Esophagus (tissue), 2 donors: ENCODE data around the gene G6PC1. TPM values are rescaled to one million over a fixed set of nuclear protein-coding genes. Genes with fewer than 3 reads are reported as not detected.
A peak's percentile ranks its signal among the peaks of the same experiment; 100 is the strongest.
"Not testable (repeated sequence)": the region's sequence is repeated elsewhere in the genome, so short reads cannot be mapped to it uniquely, and the experiment has no call there.

ENCODE experiments used
- H3K27ac ChIP-seq, 2 donors: one replicate each; pipeline ENCODE4 v1.5.1; 2013; ENCODE audit warnings: low read depth in 2 of 2, mild to moderate bottlenecking in 2 of 2, inconsistent platforms in 1 of 2, low read length in 1 of 2, moderate library complexity in 1 of 2
- H3K27me3 ChIP-seq, 2 donors: one replicate each; pipeline ENCODE4 v1.6.1; 2013; ENCODE audit warnings: low read length in 2 of 2, control low read depth in 1 of 2, mild to moderate bottlenecking in 1 of 2; ENCODE audit not compliant: insufficient read depth in 2 of 2, control insufficient read depth in 1 of 2
- H3K36me3 ChIP-seq, 2 donors: one replicate each; pipeline ENCODE4 v1.6.1; 2013; ENCODE audit warnings: low read length in 1 of 2; ENCODE audit not compliant: control insufficient read depth in 2 of 2, insufficient read depth in 2 of 2
- H3K4me1 ChIP-seq, 2 donors: one replicate each; pipeline ENCODE4 v1.6.1; 2013; ENCODE audit warnings: low read length in 1 of 2; ENCODE audit not compliant: control insufficient read depth in 2 of 2, insufficient read depth in 2 of 2
- H3K4me3 ChIP-seq, 2 donors: one replicate each; pipeline ENCODE4 v1.5.1; 2013; ENCODE audit warnings: low read length in 2 of 2, mild to moderate bottlenecking in 2 of 2, low read depth in 1 of 2, moderate library complexity in 1 of 2
- H3K9me3 ChIP-seq, 2 donors: one replicate each; pipeline ENCODE4 v1.6.1; 2013; ENCODE audit warnings: mild to moderate bottlenecking in 2 of 2, low read depth in 1 of 2, low read length in 1 of 2, moderate library complexity in 1 of 2; ENCODE audit not compliant: control insufficient read depth in 2 of 2, insufficient read depth in 1 of 2
- WGBS, 2 donors: extraction: QIAGEN DNeasy Blood & Tissue Kit; methylation state at CpG; one replicate each; pipeline ENCODE4 v1.1.7; 2013; 5-methylcytosine and 5-hydroxymethylcytosine counted together
- polyA plus RNA-seq, 2 donors: library from polyadenylated mRNA; stranded (reverse); fragments of 200-250 nt; gene quantifications; one replicate each; pipeline ENCODE4 v1.2.3, GENCODE V29; 2013
- donor health status: healthy with polysubstance abuse.
- donor health status: Bipolar disorder and iron deficiency.

Gene G6PC1
- not detected for polyA plus RNA-seq

DNA sequence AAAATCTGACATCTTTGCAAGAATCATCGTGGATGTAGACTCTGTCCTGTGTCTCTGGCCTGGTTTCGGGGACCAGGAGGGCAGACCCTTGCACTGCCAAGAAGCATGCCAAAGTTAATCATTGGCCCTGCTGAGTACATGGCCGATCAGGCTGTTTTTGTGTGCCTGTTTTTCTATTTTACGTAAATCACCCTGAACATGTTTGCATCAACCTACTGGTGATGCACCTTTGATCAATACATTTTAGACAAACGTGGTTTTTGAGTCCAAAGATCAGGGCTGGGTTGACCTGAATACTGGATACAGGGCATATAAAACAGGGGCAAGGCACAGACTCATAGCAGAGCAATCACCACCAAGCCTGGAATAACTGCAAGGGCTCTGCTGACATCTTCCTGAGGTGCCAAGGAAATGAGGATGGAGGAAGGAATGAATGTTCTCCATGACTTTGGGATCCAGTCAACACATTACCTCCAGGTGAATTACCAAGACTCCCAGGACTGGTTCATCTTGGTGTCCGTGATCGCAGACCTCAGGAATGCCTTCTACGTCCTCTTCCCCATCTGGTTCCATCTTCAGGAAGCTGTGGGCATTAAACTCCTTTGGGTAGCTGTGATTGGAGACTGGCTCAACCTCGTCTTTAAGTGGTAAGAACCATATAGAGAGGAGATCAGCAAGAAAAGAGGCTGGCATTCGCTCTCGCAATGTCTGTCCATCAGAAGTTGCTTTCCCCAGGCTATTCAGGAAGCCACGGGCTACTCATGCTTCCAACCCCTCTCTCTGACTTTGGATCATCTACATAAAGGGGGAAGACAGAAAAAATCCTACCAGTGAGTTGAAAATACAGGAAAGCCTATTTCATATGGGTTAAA is at the start of gene G6PC1:
TSS of gene G6PC1 (plus strand) at position 340 of the 872 bp plus-strand sequence. CDS start at position 418, 78 bp downstream.
- Histone ChIP-seq H3K9me3 (no peaks in the 10 kb centered on the region), H3K27me3 (no peaks in the 10 kb centered on the region), H3K27ac (no peak within 1 kb of the TSS), H3K4me3 (no peak within 1 kb of the TSS), H3K36me3 (no peaks in the 10 kb centered on the region), H3K4me1 (no peaks in the 10 kb centered on the region)
- WGBS, 2 donors: 75 to 80% methylated on average over 12 of the region's 12 CpGs

DNA sequence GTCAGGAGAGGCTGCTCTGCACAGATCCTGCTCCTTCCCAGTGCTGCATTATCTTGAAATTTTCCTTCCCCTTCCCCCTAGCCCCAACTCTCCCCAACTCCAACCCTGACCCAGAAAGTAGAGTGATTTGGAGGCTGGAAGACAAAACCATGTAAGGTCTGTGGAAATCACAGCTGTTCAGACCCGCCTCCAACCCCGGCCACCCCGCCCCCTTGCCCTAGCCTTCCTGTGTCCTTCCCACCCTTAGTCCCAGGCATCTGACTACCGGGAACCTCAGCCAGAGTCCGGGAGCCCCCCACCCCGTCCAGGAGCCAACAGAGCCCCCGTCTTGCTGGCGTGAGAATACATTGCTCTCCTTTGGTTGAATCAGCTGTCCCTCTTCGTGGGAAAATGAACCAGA is 49.6 kb upstream of the G6PC1 start, which contains the start of gene AOC3:
TSS of gene AOC3 (plus strand) at position 246 of the 400 bp plus-strand sequence. CDS start at position 391, 145 bp downstream.
- no peaks in the 10 kb centered on the region for H3K27me3 ChIP-seq
- 41 to 43% methylated on average over 9 of the region's 9 CpGs for WGBS, 2 donors
- no peaks in the 10 kb centered on the region for H3K36me3 ChIP-seq
- H3K27ac ChIP-seq: peak within 1 kb of the TSS; percentile 73 to 82
- H3K4me1 ChIP-seq: peaks cover 4 to 5% of the 10 kb centered on the region in 2 donors
- H3K4me3 ChIP-seq: peak within 1 kb of the TSS; percentile 27 to 29
- H3K9me3 ChIP-seq: no peaks in the 10 kb centered on the region

DNA sequence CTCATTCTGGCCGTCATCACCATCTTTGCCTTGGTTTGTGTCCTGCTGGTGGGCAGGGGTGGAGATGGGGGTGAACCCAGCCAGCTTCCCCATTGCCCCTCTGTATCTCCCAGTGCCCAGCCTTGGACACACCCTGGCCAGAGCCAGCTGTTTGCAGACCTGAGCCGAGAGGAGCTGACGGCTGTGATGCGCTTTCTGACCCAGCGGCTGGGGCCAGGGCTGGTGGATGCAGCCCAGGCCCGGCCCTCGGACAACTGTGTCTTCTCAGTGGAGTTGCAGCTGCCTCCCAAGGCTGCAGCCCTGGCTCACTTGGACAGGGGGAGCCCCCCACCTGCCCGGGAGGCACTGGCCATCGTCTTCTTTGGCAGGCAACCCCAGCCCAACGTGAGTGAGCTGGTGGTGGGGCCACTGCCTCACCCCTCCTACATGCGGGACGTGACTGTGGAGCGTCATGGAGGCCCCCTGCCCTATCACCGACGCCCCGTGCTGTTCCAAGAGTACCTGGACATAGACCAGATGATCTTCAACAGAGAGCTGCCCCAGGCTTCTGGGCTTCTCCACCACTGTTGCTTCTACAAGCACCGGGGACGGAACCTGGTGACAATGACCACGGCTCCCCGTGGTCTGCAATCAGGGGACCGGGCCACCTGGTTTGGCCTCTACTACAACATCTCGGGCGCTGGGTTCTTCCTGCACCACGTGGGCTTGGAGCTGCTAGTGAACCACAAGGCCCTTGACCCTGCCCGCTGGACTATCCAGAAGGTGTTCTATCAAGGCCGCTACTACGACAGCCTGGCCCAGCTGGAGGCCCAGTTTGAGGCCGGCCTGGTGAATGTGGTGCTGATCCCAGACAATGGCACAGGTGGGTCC is 49.0 kb upstream of the G6PC1 start:
- not testable (repeated sequence) for H3K9me3 ChIP-seq, H3K4me1 ChIP-seq, H3K27me3 ChIP-seq, H3K36me3 ChIP-seq
- Histone ChIP-seq H3K4me3 (peak overlapping the region; percentile 27 to 29), H3K27ac (peak overlapping the region; percentile 73 to 82)
- WGBS, 2 donors: 74 to 90% methylated on average over 13 to 25 of the region's 28 CpGs

DNA sequence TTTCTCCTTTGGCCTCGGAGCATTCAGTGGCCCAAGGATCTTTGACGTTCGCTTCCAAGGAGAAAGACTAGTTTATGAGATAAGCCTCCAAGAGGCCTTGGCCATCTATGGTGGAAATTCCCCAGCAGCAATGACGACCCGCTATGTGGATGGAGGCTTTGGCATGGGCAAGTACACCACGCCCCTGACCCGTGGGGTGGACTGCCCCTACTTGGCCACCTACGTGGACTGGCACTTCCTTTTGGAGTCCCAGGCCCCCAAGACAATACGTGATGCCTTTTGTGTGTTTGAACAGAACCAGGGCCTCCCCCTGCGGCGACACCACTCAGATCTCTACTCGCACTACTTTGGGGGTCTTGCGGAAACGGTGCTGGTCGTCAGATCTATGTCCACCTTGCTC is 48.2 kb upstream of the G6PC1 start:
- no peaks in the 10 kb centered on the region for H3K36me3 ChIP-seq
- peak overlapping the region; percentile 59 to 80 for H3K27ac ChIP-seq
- WGBS, 2 donors: 75% methylated on average over 15 of the region's 15 CpGs
- peak overlapping the region; percentile 16 to 31 for H3K4me3 ChIP-seq
- no peaks in the 10 kb centered on the region for H3K9me3 ChIP-seq
- no peaks in the 10 kb centered on the region for H3K27me3 ChIP-seq
- H3K4me1 ChIP-seq: peaks cover 4 to 5% of the 10 kb centered on the region in 2 donors

DNA sequence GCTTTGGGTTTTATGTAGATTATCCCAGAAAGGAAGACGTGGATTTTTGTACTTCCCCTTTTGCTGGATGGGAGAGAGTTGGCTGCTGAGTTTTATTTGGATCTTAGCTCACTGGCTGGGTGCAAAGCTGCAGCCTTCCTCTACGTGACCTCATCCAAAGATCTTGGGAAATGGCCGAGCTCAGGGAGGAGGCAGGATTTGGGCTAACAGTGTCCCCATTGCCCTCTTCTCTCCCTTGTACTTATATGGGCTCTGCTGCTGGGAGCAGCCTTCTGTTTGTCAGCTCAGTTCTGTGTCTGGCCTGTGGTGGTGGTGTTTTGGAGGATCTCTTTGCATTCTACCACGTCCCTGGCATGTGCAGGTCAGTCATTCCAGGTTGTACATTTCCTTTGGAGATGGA is 47.6 kb upstream of the G6PC1 start:
- H3K9me3 ChIP-seq: no peaks in the 10 kb centered on the region
- no peaks in the 10 kb centered on the region for H3K36me3 ChIP-seq
- peaks cover 4 to 5% of the 10 kb centered on the region in 2 donors for H3K4me1 ChIP-seq
- no peaks in the 10 kb centered on the region for H3K27me3 ChIP-seq
- peak overlapping the region in 1 of 2 donors; percentile 31 for H3K4me3 ChIP-seq
- WGBS, 2 donors: 50 to 61% methylated on average over 4 of the region's 4 CpGs
- H3K27ac ChIP-seq: peak overlapping the region; percentile 59 to 80

DNA sequence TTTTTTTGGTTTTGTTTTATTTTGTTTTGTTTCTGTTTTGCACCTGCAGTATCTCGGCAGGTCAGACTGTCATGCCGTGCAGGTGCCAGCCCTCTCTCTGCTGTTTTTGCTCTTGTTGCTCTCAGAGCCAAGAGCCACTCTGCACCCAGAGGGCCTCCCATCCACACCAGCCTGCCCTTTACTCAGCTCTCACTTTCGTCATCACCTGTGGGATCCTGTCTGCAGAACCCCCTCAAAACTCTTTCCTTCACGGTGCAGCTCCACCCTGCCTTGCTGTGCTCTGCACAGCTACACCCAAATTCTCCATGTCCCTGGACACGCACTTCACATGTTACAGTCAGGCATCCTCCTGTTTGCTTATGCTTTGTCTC is 47.0 kb upstream of the G6PC1 start:
- 64 to 72% methylated on average over 5 of the region's 5 CpGs for WGBS, 2 donors
- H3K9me3 ChIP-seq: no peaks in the 10 kb centered on the region
- peaks cover 4 to 5% of the 10 kb centered on the region in 2 donors for H3K4me1 ChIP-seq
- H3K27ac ChIP-seq: peak overlapping the region in 1 of 2 donors; percentile 45
- no peaks in the 10 kb centered on the region for H3K36me3 ChIP-seq
- peak overlapping the region; percentile 5 to 31 for H3K4me3 ChIP-seq
- no peaks in the 10 kb centered on the region for H3K27me3 ChIP-seq

DNA sequence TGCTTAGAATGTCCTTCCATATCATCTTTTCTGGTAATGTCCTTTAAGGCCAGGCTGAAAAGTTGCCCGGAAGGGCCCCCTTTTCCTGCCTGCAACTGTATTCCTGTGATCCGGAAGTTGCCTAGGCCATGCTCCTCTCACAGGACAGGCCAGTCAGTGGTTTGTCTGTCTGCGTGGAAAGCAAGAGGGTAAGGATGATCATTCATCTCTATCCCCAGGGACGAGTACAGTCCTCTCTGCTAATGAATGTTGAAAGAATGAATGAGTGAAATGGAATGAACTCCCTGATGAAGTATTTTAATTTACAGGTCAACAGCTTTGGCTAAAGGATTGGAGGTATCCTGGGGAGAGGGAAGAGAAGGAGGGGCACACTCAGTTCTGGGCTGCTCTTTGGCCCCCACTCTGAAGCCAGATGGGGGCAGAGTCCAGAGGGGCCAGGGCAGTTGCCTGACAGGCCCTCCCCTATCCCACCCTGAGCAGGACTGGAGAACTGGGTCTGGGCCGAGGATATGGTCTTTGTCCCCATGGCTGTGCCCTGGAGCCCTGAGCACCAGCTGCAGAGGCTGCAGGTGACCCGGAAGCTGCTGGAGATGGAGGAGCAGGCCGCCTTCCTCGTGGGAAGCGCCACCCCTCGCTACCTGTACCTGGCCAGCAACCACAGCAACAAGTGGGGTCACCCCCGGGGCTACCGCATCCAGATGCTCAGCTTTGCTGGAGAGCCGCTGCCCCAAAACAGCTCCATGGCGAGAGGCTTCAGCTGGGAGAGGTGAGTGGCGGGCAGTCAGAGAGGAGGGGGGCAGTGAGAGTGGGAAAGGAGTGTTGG is 46.4 kb upstream of the G6PC1 start:
- Histone ChIP-seq H3K9me3 (no peaks in the 10 kb centered on the region), H3K36me3 (no peaks in the 10 kb centered on the region), H3K27ac (peak overlapping the region in 1 of 2 donors; percentile 45), H3K4me3 (peak overlapping the region; percentile 5 to 31), H3K27me3 (no peaks in the 10 kb centered on the region), H3K4me1 (peaks cover 4 to 5% of the 10 kb centered on the region in 2 donors)
- WGBS, 2 donors: 71 to 75% methylated on average over 15 of the region's 15 CpGs

DNA sequence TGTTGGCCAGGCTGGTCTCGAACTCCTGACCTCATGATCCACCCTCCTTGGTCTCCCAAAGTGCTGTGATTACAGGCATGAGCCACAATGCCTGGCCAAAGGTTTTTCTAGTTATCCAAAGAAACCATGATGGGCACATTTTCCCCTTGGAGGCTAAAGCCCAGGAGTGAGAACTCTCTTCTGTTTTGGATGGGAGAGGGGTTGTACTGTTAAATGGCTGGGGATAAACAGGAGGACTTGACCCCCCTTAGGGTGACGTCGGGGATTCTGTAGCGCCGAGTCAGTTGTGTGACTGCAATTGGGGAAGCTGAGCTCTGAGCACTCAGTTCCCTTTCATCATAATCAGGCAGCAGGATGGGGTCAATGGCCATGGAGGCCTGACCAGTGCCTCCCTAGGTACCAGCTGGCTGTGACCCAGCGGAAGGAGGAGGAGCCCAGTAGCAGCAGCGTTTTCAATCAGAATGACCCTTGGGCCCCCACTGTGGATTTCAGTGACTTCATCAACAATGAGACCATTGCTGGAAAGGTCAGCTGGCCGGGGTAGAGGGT is 45.5 kb upstream of the G6PC1 start:
- no peaks in the 10 kb centered on the region for H3K27me3 ChIP-seq
- 72 to 79% methylated on average over 8 of the region's 8 CpGs for WGBS, 2 donors
- peak overlapping the region in 1 of 2 donors; percentile 7 for H3K27ac ChIP-seq
- H3K4me3 ChIP-seq: no peak overlapping the region
- H3K9me3 ChIP-seq: no peaks in the 10 kb centered on the region
- no peaks in the 10 kb centered on the region for H3K36me3 ChIP-seq
- peaks cover 0 to under 1% of the 10 kb centered on the region in 2 donors for H3K4me1 ChIP-seq

DNA sequence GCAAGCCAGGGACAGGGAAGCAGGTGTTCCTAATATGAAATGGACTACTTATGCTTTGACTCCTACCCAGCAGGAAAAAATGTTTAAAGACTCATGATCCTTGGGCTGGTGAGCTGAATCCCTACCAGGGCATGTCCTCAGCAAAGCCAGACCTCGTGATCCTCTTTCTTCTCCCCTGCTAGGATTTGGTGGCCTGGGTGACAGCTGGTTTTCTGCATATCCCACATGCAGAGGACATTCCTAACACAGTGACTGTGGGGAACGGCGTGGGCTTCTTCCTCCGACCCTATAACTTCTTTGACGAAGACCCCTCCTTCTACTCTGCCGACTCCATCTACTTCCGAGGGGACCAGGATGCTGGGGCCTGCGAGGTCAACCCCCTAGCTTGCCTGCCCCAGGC is 44.5 kb upstream of the G6PC1 start:
- H3K27me3 ChIP-seq, H3K9me3 ChIP-seq, H3K27ac ChIP-seq, H3K4me3 ChIP-seq, H3K4me1 ChIP-seq, H3K36me3 ChIP-seq: not testable (repeated sequence)
- WGBS, 2 donors: 72 to 92% methylated on average over 5 to 8 of the region's 8 CpGs
